ENCODE measurements around the gene MFAP2.

- TF ChIP-seq CTCF (IDR thresholded peaks at IDR 0.05) (no peak), POLR2A (IDR thresholded peaks at IDR 0.05) (no peak)
Observed at GRCh38 chr1:17011439-17012307, 31.3 kb upstream of the MFAP2 start, which contains the start of gene ATP13A2.
